HCT116 (cell line): ENCODE results near the gene RPL14.
A peak's percentile ranks its signal among the peaks of the same experiment; 100 is the strongest.

Experiments
- CEBPB ChIP-seq: IDR thresholded peaks from 2 replicates; pipeline ENCODE4 v1.6.1; 2012; ENCODE audit warnings: low read depth
- CTCF ChIP-seq, 3 experiments: fragments of 200-600 bp in 1 of 3; sonication (generic) in 1 of 3; IDR thresholded peaks in 2 of 3; conservative IDR thresholded peaks in 1 of 3; 2 replicates each; pipeline ENCODE4 v1.5.1; 2012 to 2017; ENCODE audit warnings: low read depth in 2 of 3, low read length in 2 of 3, antibody characterized with exemption in 1 of 3, borderline replicate concordance in 1 of 3, control low read depth in 1 of 3, mild to moderate bottlenecking in 1 of 3, mixed read lengths in 1 of 3, mixed run types in 1 of 3, moderate library complexity in 1 of 3; ENCODE audit not compliant: insufficient read depth in 1 of 3
- EZH2 ChIP-seq: fragments of 200-600 bp; sonication (generic); IDR thresholded peaks from 2 replicates; pipeline ENCODE4 v1.6.1; 2017; ENCODE audit warnings: antibody characterized with exemption, mixed run types
- EZH2phosphoT487 ChIP-seq: fragments of 200-600 bp; IDR thresholded peaks from 2 replicates; pipeline ENCODE4 v1.6.1; 2018; ENCODE audit warnings: antibody characterized with exemption, borderline replicate concordance
- POLR2A ChIP-seq: IDR thresholded peaks from 2 replicates; pipeline ENCODE4 v1.7.0; 2011; ENCODE audit warnings: borderline replicate concordance; ENCODE audit not compliant: insufficient read depth, insufficient read length; ENCODE audit errors: extremely low read depth
- POLR2AphosphoS5 ChIP-seq: IDR thresholded peaks from 2 replicates; pipeline ENCODE4 v1.6.1; 2011; ENCODE audit warnings: mild to moderate bottlenecking, low read depth, low read length, moderate library complexity
- RAD21 ChIP-seq: IDR thresholded peaks from 2 replicates; pipeline ENCODE4 v1.6.1; 2012; ENCODE audit warnings: low read depth, mild to moderate bottlenecking
- REST ChIP-seq: IDR thresholded peaks from 2 replicates; pipeline ENCODE4 v1.6.1; 2012; ENCODE audit warnings: low read depth
- SIN3A ChIP-seq: IDR thresholded peaks from 2 replicates; pipeline ENCODE4 v1.6.1; 2012; ENCODE audit warnings: low read depth
- SP1 ChIP-seq: IDR thresholded peaks from 2 replicates; pipeline ENCODE4 v1.6.1; 2012; ENCODE audit warnings: low read depth

- TF ChIP-seq REST, result no peak
- TF ChIP-seq CEBPB, result no peak
- no peak for TF ChIP-seq POLR2AphosphoS5
- no peak for TF ChIP-seq POLR2A
- peak in 1 of 3 experiments; percentile 20; a peak in 2 of 6 replicates for TF ChIP-seq CTCF (IDR thresholded peaks at IDR 0.05 in 2 of 3, conservative IDR thresholded peaks at IDR 0.05 in 1 of 3; ENCODE audit: borderline replicate concordance in 1 of 3, insufficient read depth in 1 of 3, low read depth in 2 of 3, low read length in 2 of 3)
- no peak for TF ChIP-seq EZH2phosphoT487
- no peak for TF ChIP-seq SIN3A
- peak; percentile 51; the same call in 1 of the 2 replicates for TF ChIP-seq RAD21
- TF ChIP-seq SP1, result no peak
- no peak for TF ChIP-seq EZH2
Observed at GRCh38 chr3:40432793-40433192, 24.3 kb upstream of the RPL14 start.
